ENCODE results near the gene SRP72.
"Not testable (repeated sequence)": the region's sequence is repeated elsewhere in the genome, so short reads cannot be mapped to it uniquely, and the experiment has no call there.

SRP72 gene

DNA sequence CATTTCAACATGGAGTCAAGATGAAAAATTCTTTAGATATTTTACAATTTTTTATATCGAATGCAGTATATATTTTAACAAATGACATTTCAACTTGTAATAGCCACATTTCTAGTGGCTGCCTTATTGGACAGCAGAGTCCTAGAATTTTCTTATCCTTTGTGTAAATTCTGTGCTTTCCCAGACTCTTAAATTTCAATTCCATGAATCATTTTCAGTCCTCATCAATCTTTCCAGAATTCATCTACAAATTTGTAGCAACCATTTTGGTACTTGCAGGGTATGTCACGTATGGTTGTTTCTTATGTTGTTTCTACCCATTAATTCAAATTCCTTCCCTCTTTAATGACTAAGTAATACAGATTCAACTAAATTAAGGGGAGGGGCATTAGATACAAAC lies 28.7 kb upstream of the SRP72 start:
- H3K36me3 ChIP-seq (ENCODE audit: control insufficient read depth, insufficient read depth, low read length): 0 out of 2 replicates have a peak, but pooled peaks cover 5% of the 10 kb centered on the region
- WGBS (ENCODE audit: insufficient coverage, insufficient read length): no CpG with 5 or more reads among the region's 2 CpGs
- no peak for DNase-seq (ENCODE audit: low read depth, low spot score)
- H3K9me3 ChIP-seq (ENCODE audit: control insufficient read depth, insufficient read depth, low read length): no peaks in the 10 kb centered on the region
- no peaks in the 10 kb centered on the region for H3K27me3 ChIP-seq (ENCODE audit: control insufficient read depth, insufficient read depth, low read length)
- H3K4me3 ChIP-seq (ENCODE audit: low read length): no peak overlapping the region
- no peak overlapping the region for H3K27ac ChIP-seq (ENCODE audit: low read length)
- H3K4me1 ChIP-seq (ENCODE audit: control insufficient read depth, insufficient read depth, low read length): no peaks in the 10 kb centered on the region

DNA sequence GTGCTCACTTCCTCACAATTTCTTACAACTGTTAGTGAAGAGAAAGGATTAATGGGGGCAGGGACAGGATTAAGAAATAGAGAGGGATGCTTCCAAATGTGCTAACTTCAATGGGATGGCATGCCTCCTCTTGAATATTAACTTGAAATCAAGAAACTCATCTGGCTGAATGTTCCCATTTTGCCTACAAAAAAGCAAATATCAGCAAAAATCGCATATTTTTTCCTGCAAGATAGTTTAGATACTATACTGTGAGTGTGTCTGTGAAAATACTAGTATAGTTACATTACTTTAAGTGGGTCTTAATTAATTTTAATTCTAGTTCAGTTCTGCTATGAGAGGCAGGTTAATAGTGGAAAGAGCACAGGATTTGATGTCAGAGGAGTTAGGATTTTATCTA lies 26.4 kb upstream of the SRP72 start:
- Histone ChIP-seq H3K36me3 (ENCODE audit: control insufficient read depth, insufficient read depth, low read length) (0 out of 2 replicates have a peak, but pooled peaks cover 5% of the 10 kb centered on the region), H3K27ac (ENCODE audit: low read length) (no peak overlapping the region), H3K4me3 (ENCODE audit: low read length) (no peak overlapping the region), H3K27me3 (ENCODE audit: control insufficient read depth, insufficient read depth, low read length) (no peaks in the 10 kb centered on the region), H3K9me3 (ENCODE audit: control insufficient read depth, insufficient read depth, low read length) (no peaks in the 10 kb centered on the region), H3K4me1 (ENCODE audit: control insufficient read depth, insufficient read depth, low read length) (no peaks in the 10 kb centered on the region)
- WGBS (ENCODE audit: insufficient coverage, insufficient read length): no CpG with 5 or more reads among the region's 1 CpG
- DNase-seq (ENCODE audit: low read depth, low spot score): no peak

- Histone ChIP-seq H3K27me3 (ENCODE audit: control insufficient read depth, insufficient read depth, low read length) (no peaks in the 10 kb centered on the region), H3K27ac (ENCODE audit: low read length) (no peak overlapping the region), H3K4me1 (ENCODE audit: control insufficient read depth, insufficient read depth, low read length) (no peaks in the 10 kb centered on the region), H3K36me3 (ENCODE audit: control insufficient read depth, insufficient read depth, low read length) (peaks cover 11% of the 10 kb centered on the region; the same call in 1 of the 2 replicates), H3K9me3 (ENCODE audit: control insufficient read depth, insufficient read depth, low read length) (no peaks in the 10 kb centered on the region), H3K4me3 (ENCODE audit: low read length) (no peak overlapping the region)
- DNase-seq (ENCODE audit: low read depth, low spot score): no peak
- no CpG with 5 or more reads among the region's 2 CpGs for WGBS (ENCODE audit: insufficient coverage, insufficient read length)
These were observed 22.7 kb upstream of the SRP72 start for GRCh38 chr4:56444719-56445118.

DNA sequence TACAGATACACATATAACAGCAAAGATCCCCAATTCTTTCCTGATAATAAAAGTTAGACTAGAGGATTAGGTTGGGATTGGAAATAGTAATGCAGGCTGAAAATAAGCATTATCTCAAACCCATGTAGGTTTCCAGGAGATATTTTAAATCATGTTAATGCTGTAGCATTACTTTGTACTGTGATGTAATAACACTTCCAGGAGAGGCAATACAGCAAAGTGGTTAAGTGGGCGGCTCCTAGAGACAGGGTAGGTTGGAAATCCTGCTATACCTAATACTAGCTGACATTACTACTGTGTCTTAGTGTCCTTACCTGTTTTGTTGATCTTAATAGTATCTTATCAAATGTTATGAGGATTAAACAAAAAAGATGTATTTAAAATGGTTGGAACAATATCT lies 21.7 kb upstream of the SRP72 start:
- Histone ChIP-seq H3K27me3 (ENCODE audit: control insufficient read depth, insufficient read depth, low read length) (no peaks in the 10 kb centered on the region), H3K4me1 (ENCODE audit: control insufficient read depth, insufficient read depth, low read length) (no peaks in the 10 kb centered on the region), H3K4me3 (ENCODE audit: low read length) (no peak overlapping the region), H3K9me3 (ENCODE audit: control insufficient read depth, insufficient read depth, low read length) (no peaks in the 10 kb centered on the region), H3K27ac (ENCODE audit: low read length) (no peak overlapping the region), H3K36me3 (ENCODE audit: control insufficient read depth, insufficient read depth, low read length) (peaks cover 11% of the 10 kb centered on the region; the same call in 1 of the 2 replicates)
- no CpG with 5 or more reads among the region's 1 CpG for WGBS (ENCODE audit: insufficient coverage, insufficient read length)
- no peak for DNase-seq (ENCODE audit: low read depth, low spot score)

GRCh38 chr4:56448301-56448700 lies 19.1 kb upstream of the SRP72 start:
- no peak for DNase-seq (ENCODE audit: low read depth, low spot score)

GRCh38 chr4:56449475-56449874 lies 17.9 kb upstream of the SRP72 start:
- DNase-seq (ENCODE audit: low read depth, low spot score); H3K27ac ChIP-seq (ENCODE audit: low read length); H3K4me1 ChIP-seq (ENCODE audit: control insufficient read depth, insufficient read depth, low read length); H3K4me3 ChIP-seq (ENCODE audit: low read length); H3K27me3 ChIP-seq (ENCODE audit: control insufficient read depth, insufficient read depth, low read length); H3K9me3 ChIP-seq (ENCODE audit: control insufficient read depth, insufficient read depth, low read length): not testable (repeated sequence)
- peaks cover 16% of the 10 kb centered on the region; the same call in 1 of the 2 replicates for H3K36me3 ChIP-seq (ENCODE audit: control insufficient read depth, insufficient read depth, low read length)
- WGBS (ENCODE audit: insufficient coverage, insufficient read length): no CpG with 5 or more reads among the region's 4 CpGs

More at GRCh38 chr4:56448301-56448700, 19.1 kb upstream of the SRP72 start:
- Histone ChIP-seq H3K4me3 (ENCODE audit: low read length) (no peak overlapping the region), H3K36me3 (ENCODE audit: control insufficient read depth, insufficient read depth, low read length) (peaks cover 13% of the 10 kb centered on the region; the same call in 1 of the 2 replicates), H3K27me3 (ENCODE audit: control insufficient read depth, insufficient read depth, low read length) (no peaks in the 10 kb centered on the region), H3K4me1 (ENCODE audit: control insufficient read depth, insufficient read depth, low read length) (no peaks in the 10 kb centered on the region), H3K9me3 (ENCODE audit: control insufficient read depth, insufficient read depth, low read length) (no peaks in the 10 kb centered on the region), H3K27ac (ENCODE audit: low read length) (no peak overlapping the region)

GRCh38 chr4:56450342-56450741 lies 17.1 kb upstream of the SRP72 start:
- Histone ChIP-seq H3K27ac (ENCODE audit: low read length) (no peak overlapping the region), H3K4me3 (ENCODE audit: low read length) (no peak overlapping the region), H3K4me1 (ENCODE audit: control insufficient read depth, insufficient read depth, low read length) (no peaks in the 10 kb centered on the region), H3K9me3 (ENCODE audit: control insufficient read depth, insufficient read depth, low read length) (no peaks in the 10 kb centered on the region), H3K27me3 (ENCODE audit: control insufficient read depth, insufficient read depth, low read length) (no peaks in the 10 kb centered on the region), H3K36me3 (ENCODE audit: control insufficient read depth, insufficient read depth, low read length) (peaks cover 21% of the 10 kb centered on the region; the same call in 1 of the 2 replicates)
- WGBS (ENCODE audit: insufficient coverage, insufficient read length): no CpG with 5 or more reads among the region's 1 CpG
- no peak for DNase-seq (ENCODE audit: low read depth, low spot score)

- Histone ChIP-seq H3K4me3 (ENCODE audit: low read length) (no peak overlapping the region), H3K36me3 (ENCODE audit: control insufficient read depth, insufficient read depth, low read length) (peaks cover 30% of the 10 kb centered on the region; the same call in 1 of the 2 replicates), H3K4me1 (ENCODE audit: control insufficient read depth, insufficient read depth, low read length) (no peaks in the 10 kb centered on the region), H3K9me3 (ENCODE audit: control insufficient read depth, insufficient read depth, low read length) (no peaks in the 10 kb centered on the region), H3K27me3 (ENCODE audit: control insufficient read depth, insufficient read depth, low read length) (no peaks in the 10 kb centered on the region), H3K27ac (ENCODE audit: low read length) (no peak overlapping the region)
- no peak for DNase-seq (ENCODE audit: low read depth, low spot score)
- no CpG with 5 or more reads among the region's 3 CpGs for WGBS (ENCODE audit: insufficient coverage, insufficient read length)
These were observed 7.3 kb upstream of the SRP72 start for GRCh38 chr4:56460085-56460484.

- DNase-seq (ENCODE audit: low read depth, low spot score): no peak
- Histone ChIP-seq H3K4me3 (ENCODE audit: low read length) (no peak overlapping the region), H3K9me3 (ENCODE audit: control insufficient read depth, insufficient read depth, low read length) (no peaks in the 10 kb centered on the region), H3K36me3 (ENCODE audit: control insufficient read depth, insufficient read depth, low read length) (peaks cover 19% of the 10 kb centered on the region; the same call in 1 of the 2 replicates), H3K4me1 (ENCODE audit: control insufficient read depth, insufficient read depth, low read length) (no peaks in the 10 kb centered on the region), H3K27me3 (ENCODE audit: control insufficient read depth, insufficient read depth, low read length) (no peaks in the 10 kb centered on the region), H3K27ac (ENCODE audit: low read length) (no peak overlapping the region)
These were observed 5.3 kb upstream of the SRP72 start for GRCh38 chr4:56462157-56462556.

DNA sequence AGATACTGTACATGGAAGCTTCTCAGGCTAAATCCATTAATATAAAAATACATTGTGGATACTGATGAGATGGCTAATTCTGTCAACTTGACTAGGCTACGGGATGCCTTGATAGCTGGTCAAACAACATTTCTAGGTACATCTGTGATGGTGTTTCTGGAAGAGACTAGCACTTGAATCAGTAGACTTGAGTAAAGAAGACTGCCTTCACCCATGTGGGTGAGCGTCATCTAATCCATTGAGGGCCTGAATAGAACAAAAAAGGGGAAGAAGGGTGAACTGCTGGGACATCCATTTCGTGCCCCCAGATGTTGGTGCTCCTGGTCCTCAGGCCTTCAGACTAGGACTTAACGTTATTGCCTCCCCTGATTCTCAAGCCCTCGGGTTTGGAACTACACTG lies 3.7 kb upstream of the SRP72 start:
- DNase-seq (ENCODE audit: low read depth, low spot score): no peak
- Histone ChIP-seq H3K36me3 (ENCODE audit: control insufficient read depth, insufficient read depth, low read length) (peaks cover 13% of the 10 kb centered on the region; the same call in 1 of the 2 replicates), H3K4me3 (ENCODE audit: low read length) (no peak overlapping the region), H3K27ac (ENCODE audit: low read length) (no peak overlapping the region), H3K27me3 (ENCODE audit: control insufficient read depth, insufficient read depth, low read length) (no peaks in the 10 kb centered on the region), H3K9me3 (ENCODE audit: control insufficient read depth, insufficient read depth, low read length) (no peaks in the 10 kb centered on the region), H3K4me1 (ENCODE audit: control insufficient read depth, insufficient read depth, low read length) (no peaks in the 10 kb centered on the region)
- WGBS (ENCODE audit: insufficient coverage, insufficient read length): no CpG with 5 or more reads among the region's 5 CpGs

DNA sequence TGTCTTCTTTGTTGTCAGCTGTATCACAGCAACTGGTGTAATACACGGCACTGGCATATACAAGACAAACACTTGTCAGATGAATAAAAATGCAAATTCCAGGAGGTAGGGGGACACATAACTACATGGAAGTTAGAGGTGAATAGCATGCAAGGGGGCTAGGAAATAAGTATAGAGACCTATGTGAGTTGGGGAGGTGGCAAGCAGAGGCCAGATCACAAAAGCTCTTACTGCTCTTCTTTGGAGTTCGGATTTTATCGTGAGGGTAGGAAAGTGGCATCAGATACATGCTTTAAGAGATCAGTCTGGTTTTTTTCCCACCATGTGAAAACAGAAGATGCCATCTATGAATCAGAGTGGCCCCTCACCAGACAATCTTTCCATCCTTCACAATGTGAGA lies 2.8 kb upstream of the SRP72 start:
- Histone ChIP-seq H3K27me3 (ENCODE audit: control insufficient read depth, insufficient read depth, low read length) (no peaks in the 10 kb centered on the region), H3K36me3 (ENCODE audit: control insufficient read depth, insufficient read depth, low read length) (peaks cover 13% of the 10 kb centered on the region; the same call in 1 of the 2 replicates), H3K9me3 (ENCODE audit: control insufficient read depth, insufficient read depth, low read length) (no peaks in the 10 kb centered on the region), H3K4me3 (ENCODE audit: low read length) (no peak overlapping the region), H3K27ac (ENCODE audit: low read length) (no peak overlapping the region), H3K4me1 (ENCODE audit: control insufficient read depth, insufficient read depth, low read length) (no peaks in the 10 kb centered on the region)
- no peak for DNase-seq (ENCODE audit: low read depth, low spot score)
- WGBS (ENCODE audit: insufficient coverage, insufficient read length): no CpG with 5 or more reads among the region's 3 CpGs

Measured in iPS DF 6.9 (cell line).